MM.1S (cell line): ENCODE data around the gene EFHD2.
A peak's percentile ranks its signal among the peaks of the same experiment; 100 is the strongest.
"Not testable (repeated sequence)": the region's sequence is repeated elsewhere in the genome, so short reads cannot be mapped to it uniquely, and the experiment has no call there.

Experiments
- DNase-seq: peaks from one replicate; pipeline ENCODE4 v3.0.0-alpha.2; 2015
- H2AFZ ChIP-seq: fragments of 300-600 bp; sonication (generic); 2 replicates; pipeline ENCODE4 v1.6.0; 2016; ENCODE audit warnings: antibody characterized with exemption, low read length
- H3F3A ChIP-seq: fragments of 300-600 bp; sonication (generic); 2 replicates; pipeline ENCODE4 v1.6.1; 2016; ENCODE audit warnings: mild to moderate bottlenecking, antibody characterized with exemption, low read length, moderate library complexity, mixed read lengths; ENCODE audit not compliant: insufficient read depth
- H3K27ac ChIP-seq: fragments of 300-600 bp; sonication (generic); 2 replicates; pipeline ENCODE4 v1.5.1; 2016; ENCODE audit warnings: mild to moderate bottlenecking, low read length
- H3K27me3 ChIP-seq: fragments of 300-600 bp; sonication (generic); replicated peaks from 2 replicates; pipeline ENCODE4 v1.6.0; 2016; ENCODE audit warnings: low read length; ENCODE audit not compliant: insufficient read depth
- H3K36me3 ChIP-seq: fragments of 300-600 bp; sonication (generic); replicated peaks from 2 replicates; pipeline ENCODE4 v1.6.1; 2016; ENCODE audit warnings: mild to moderate bottlenecking, low read length, mixed read lengths; ENCODE audit not compliant: insufficient read depth
- H3K4me1 ChIP-seq: fragments of 300-600 bp; sonication (generic); 2 replicates; pipeline ENCODE4 v1.6.1; 2016; ENCODE audit warnings: low read length, mixed read lengths
- H3K4me2 ChIP-seq: fragments of 300-600 bp; sonication (generic); 2 replicates; pipeline ENCODE4 v1.6.0; 2016; ENCODE audit warnings: low read depth, low read length
- H3K4me3 ChIP-seq: fragments of 300-600 bp; sonication (generic); 2 replicates; pipeline ENCODE4 v1.5.1; 2016; ENCODE audit warnings: low read length, mixed read lengths
- H3K79me2 ChIP-seq: fragments of 300-600 bp; sonication (generic); 2 replicates; pipeline ENCODE4 v1.6.1; 2016; ENCODE audit warnings: mixed run types, low read length, mixed read lengths
- H3K9ac ChIP-seq: fragments of 300-600 bp; sonication (generic); 2 replicates; pipeline ENCODE4 v1.6.1; 2016; ENCODE audit warnings: low read length, mixed read lengths
- H3K9me2 ChIP-seq: fragments of 300-600 bp; sonication (generic); replicated peaks from 2 replicates; pipeline ENCODE4 v1.6.1; 2016; ENCODE audit warnings: mild to moderate bottlenecking, low read length, mixed read lengths; ENCODE audit not compliant: insufficient read depth
- H3K9me3 ChIP-seq: fragments of 300-600 bp; sonication (generic); replicated peaks from 2 replicates; pipeline ENCODE4 v1.6.1; 2016; ENCODE audit warnings: mild to moderate bottlenecking, low read length, mixed read lengths; ENCODE audit not compliant: insufficient read depth
- H4K20me1 ChIP-seq: fragments of 300-600 bp; sonication (generic); 2 replicates; pipeline ENCODE4 v1.6.1; 2016; ENCODE audit warnings: mild to moderate bottlenecking, low read length, moderate library complexity, mixed read lengths; ENCODE audit not compliant: insufficient read depth
- EZH2 ChIP-seq: fragments of 300-600 bp; sonication (generic); optimal IDR thresholded peaks from 2 replicates; pipeline ENCODE3; 2017; ENCODE audit warnings: low read depth, mild to moderate bottlenecking, antibody characterized with exemption, low read length, mixed read lengths
- EZH2phosphoT487 ChIP-seq: fragments of 300-600 bp; sonication (generic); IDR thresholded peaks from 2 replicates; pipeline ENCODE4 v1.6.1; 2018; ENCODE audit warnings: antibody characterized with exemption, low read length
- TF ChIP-seq, protein P1 (sequence below): fragments of 300-600 bp; sonication (generic); IDR thresholded peaks from 2 replicates; pipeline ENCODE4 v1.5.1; 2016; ENCODE audit warnings: antibody characterized with exemption, low read length, mixed read lengths

The EFHD2 gene

GRCh38 chr1:15455522-15455921 is 45.8 kb downstream of the EFHD2 start:
- H3K4me1 ChIP-seq: peaks cover 6% of the 10 kb centered on the region; the same call in 1 of the 2 replicates
- H3K27me3 ChIP-seq: no peaks in the 10 kb centered on the region; the same call in 1 of the 2 replicates
- peak overlapping the region; percentile 41; the same call in 1 of the 2 replicates for H3K27ac ChIP-seq
- peaks cover 5% of the 10 kb centered on the region; the same call in 1 of the 2 replicates for H3F3A ChIP-seq
- no peaks in the 10 kb centered on the region for H3K9me3 ChIP-seq
- H2AFZ ChIP-seq: no peak overlapping the region
- peak; percentile 85 for DNase-seq
- H4K20me1 ChIP-seq: no peaks in the 10 kb centered on the region
- no peak overlapping the region for H3K4me3 ChIP-seq
- H3K36me3 ChIP-seq: no peaks in the 10 kb centered on the region
- TF ChIP-seq EZH2phosphoT487 (no peak), EZH2 (no peak)
- TF ChIP-seq, protein P1, sequence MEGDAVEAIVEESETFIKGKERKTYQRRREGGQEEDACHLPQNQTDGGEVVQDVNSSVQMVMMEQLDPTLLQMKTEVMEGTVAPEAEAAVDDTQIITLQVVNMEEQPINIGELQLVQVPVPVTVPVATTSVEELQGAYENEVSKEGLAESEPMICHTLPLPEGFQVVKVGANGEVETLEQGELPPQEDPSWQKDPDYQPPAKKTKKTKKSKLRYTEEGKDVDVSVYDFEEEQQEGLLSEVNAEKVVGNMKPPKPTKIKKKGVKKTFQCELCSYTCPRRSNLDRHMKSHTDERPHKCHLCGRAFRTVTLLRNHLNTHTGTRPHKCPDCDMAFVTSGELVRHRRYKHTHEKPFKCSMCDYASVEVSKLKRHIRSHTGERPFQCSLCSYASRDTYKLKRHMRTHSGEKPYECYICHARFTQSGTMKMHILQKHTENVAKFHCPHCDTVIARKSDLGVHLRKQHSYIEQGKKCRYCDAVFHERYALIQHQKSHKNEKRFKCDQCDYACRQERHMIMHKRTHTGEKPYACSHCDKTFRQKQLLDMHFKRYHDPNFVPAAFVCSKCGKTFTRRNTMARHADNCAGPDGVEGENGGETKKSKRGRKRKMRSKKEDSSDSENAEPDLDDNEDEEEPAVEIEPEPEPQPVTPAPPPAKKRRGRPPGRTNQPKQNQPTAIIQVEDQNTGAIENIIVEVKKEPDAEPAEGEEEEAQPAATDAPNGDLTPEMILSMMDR: no peak
- H3K79me2 ChIP-seq: no peaks in the 10 kb centered on the region
- H3K9me2 ChIP-seq: no peaks in the 10 kb centered on the region
- H3K9ac ChIP-seq: no peak overlapping the region
- H3K4me2 ChIP-seq: no peak overlapping the region

DNA sequence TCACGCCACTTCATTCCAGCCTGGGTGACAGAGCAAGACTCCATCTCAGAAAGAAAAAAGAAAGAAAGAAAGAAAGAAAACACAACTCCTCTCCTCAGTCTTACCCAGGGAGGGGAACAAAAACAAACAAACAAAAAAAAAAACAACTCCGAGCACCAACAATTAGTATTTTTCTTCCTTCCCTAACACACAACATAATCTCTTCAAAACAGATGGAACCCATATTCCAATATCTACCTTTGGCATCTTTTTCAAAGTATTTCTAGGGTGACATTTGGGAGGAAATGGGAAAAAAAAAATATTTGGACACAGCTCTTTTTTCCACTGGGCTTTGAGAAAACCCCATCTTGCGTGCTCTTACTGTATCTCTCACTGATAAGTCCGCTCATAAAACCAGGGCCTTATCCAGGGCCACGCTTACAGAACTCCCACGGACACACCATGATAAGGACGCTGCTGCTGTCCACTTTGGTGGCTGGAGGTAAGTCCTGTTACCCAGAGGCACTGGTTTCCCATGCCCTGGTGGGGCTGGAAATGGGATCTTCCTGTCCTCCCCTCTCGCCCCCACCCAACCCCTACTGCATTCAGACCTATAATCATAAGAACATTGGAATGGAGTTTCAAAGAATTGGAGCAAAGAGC is 46.7 kb downstream of the EFHD2 start, which contains the start of gene CELA2A:
Gene CELA2A, plus strand, starts transcription at position 420 of the 642 bp plus-strand sequence. Its CDS starts 22 bp downstream, at position 442.
- H3K4me1 ChIP-seq: peaks cover 6% of the 10 kb centered on the region; the same call in 1 of the 2 replicates
- no peak within 1 kb of the TSS for H3K4me2 ChIP-seq
- H3K4me3 ChIP-seq: no peak within 1 kb of the TSS
- no peaks in the 10 kb centered on the region for H3K9me3 ChIP-seq
- no peaks in the 10 kb centered on the region; the same call in 1 of the 2 replicates for H3K27me3 ChIP-seq
- H3K79me2 ChIP-seq: no peaks in the 10 kb centered on the region
- H3K27ac ChIP-seq: peak within 1 kb of the TSS; percentile 41; the same call in 1 of the 2 replicates
- no peak within 1 kb of the TSS for H3K9ac ChIP-seq
- no peak for DNase-seq
- H2AFZ ChIP-seq: no peak within 1 kb of the TSS
- H3K36me3 ChIP-seq: no peaks in the 10 kb centered on the region
- no peaks in the 10 kb centered on the region for H4K20me1 ChIP-seq
- H3F3A ChIP-seq: peaks cover 5% of the 10 kb centered on the region; the same call in 1 of the 2 replicates
- H3K9me2 ChIP-seq: no peaks in the 10 kb centered on the region
- TF ChIP-seq EZH2 (no peak), EZH2phosphoT487 (no peak)
- TF ChIP-seq, protein P1: no peak

- no peaks in the 10 kb centered on the region for H4K20me1 ChIP-seq
- H3K36me3 ChIP-seq: no peaks in the 10 kb centered on the region
- no peaks in the 10 kb centered on the region for H3K9me2 ChIP-seq
- H2AFZ ChIP-seq: no peak overlapping the region
- no peaks in the 10 kb centered on the region for H3K79me2 ChIP-seq
- no peak overlapping the region for H3K9ac ChIP-seq
- no peak for DNase-seq
- TF ChIP-seq, protein P1: no peak
- no peak for TF ChIP-seq EZH2phosphoT487
- no peak for TF ChIP-seq EZH2
- H3K9me3 ChIP-seq: no peaks in the 10 kb centered on the region
- H3F3A ChIP-seq: peaks cover 5% of the 10 kb centered on the region; the same call in 1 of the 2 replicates
- H3K27ac ChIP-seq: no peak overlapping the region
- H3K4me2 ChIP-seq: no peak overlapping the region
- no peaks in the 10 kb centered on the region for H3K27me3 ChIP-seq
- H3K4me1 ChIP-seq: peaks cover 6% of the 10 kb centered on the region; the same call in 1 of the 2 replicates
- no peak overlapping the region for H3K4me3 ChIP-seq
Observed at GRCh38 chr1:15457585-15457984, 47.9 kb downstream of the EFHD2 start.

GRCh38 chr1:15458388-15458787 is 48.7 kb downstream of the EFHD2 start:
- not testable (repeated sequence) for H3K9ac ChIP-seq, H3K9me3 ChIP-seq, H3K4me2 ChIP-seq, H2AFZ ChIP-seq, H3K4me1 ChIP-seq, H3K27ac ChIP-seq, H3K79me2 ChIP-seq, DNase-seq, H3F3A ChIP-seq, H3K36me3 ChIP-seq, H3K27me3 ChIP-seq, H4K20me1 ChIP-seq, H3K4me3 ChIP-seq, H3K9me2 ChIP-seq
